ENCODE measurements around the gene WDR27. TPM values are rescaled to one million over a fixed set of nuclear protein-coding genes. Genes with fewer than 3 reads are reported as not detected.
A peak's percentile ranks its signal among the peaks of the same experiment; 100 is the strongest.

The WDR27 gene
- total RNA-seq, 4 donors from 2014 or later = 2.8 to 31.6 (median 4.0) TPM

GRCh38 chr6:169455470-169455869 is 246.4 kb downstream of the WDR27 start:
- H3K4me1 ChIP-seq = no peaks in the 10 kb centered on the region
- in situ Hi-C loops (cut with MboI; ENCODE audit: low sequenced_read_pairs in 4 of 4) (no loop called here), intact Hi-C loops (cut with DNase I; ENCODE audit: low total_unique reads) (no loop called here)
- ATAC-seq (no peak), DNase-seq (no peak)
- H3K9me3 ChIP-seq = no peaks in the 10 kb centered on the region
- no peak overlapping the region for H3K27ac ChIP-seq
- no peaks in the 10 kb centered on the region for H3K27me3 ChIP-seq
- no peak for TF ChIP-seq CTCF (IDR thresholded peaks at IDR 0.05 in 4 of 5, conservative IDR thresholded peaks at IDR 0.05 in 1 of 5)
- TF ChIP-seq POLR2A (IDR thresholded peaks at IDR 0.05) = no peak
- H3K36me3 ChIP-seq = no peaks in the 10 kb centered on the region
- no peak overlapping the region for H3K4me3 ChIP-seq

GRCh38 chr6:169454872-169455204 is 247.0 kb downstream of the WDR27 start:
- Histone ChIP-seq H3K36me3 (no peaks in the 10 kb centered on the region), H3K4me3 (no peak overlapping the region), H3K9me3 (no peaks in the 10 kb centered on the region), H3K27ac (peak overlapping the region in 1 of 4 donors; percentile 10), H3K4me1 (no peaks in the 10 kb centered on the region), H3K27me3 (no peaks in the 10 kb centered on the region)
- in situ Hi-C loops (cut with MboI; ENCODE audit: low sequenced_read_pairs in 4 of 4) (no loop called here), intact Hi-C loops (cut with DNase I; ENCODE audit: low total_unique reads) (no loop called here)
- no peak for DNase-seq
- ATAC-seq = no peak
- TF ChIP-seq POLR2A (IDR thresholded peaks at IDR 0.05) (no peak), CTCF (IDR thresholded peaks at IDR 0.05 in 4 of 5, conservative IDR thresholded peaks at IDR 0.05 in 1 of 5) (no peak)

- peak; percentile 65 to 67 for ATAC-seq
- Histone ChIP-seq H3K4me3 (no peak overlapping the region), H3K27ac (no peak overlapping the region), H3K4me1 (no peaks in the 10 kb centered on the region), H3K9me3 (no peaks in the 10 kb centered on the region), H3K27me3 (no peaks in the 10 kb centered on the region), H3K36me3 (no peaks in the 10 kb centered on the region)
- intact Hi-C loops (cut with DNase I; ENCODE audit: low total_unique reads) (no loop called here), in situ Hi-C loops (cut with MboI; ENCODE audit: low sequenced_read_pairs in 4 of 4) (no loop called here)
- DNase-seq = peak; percentile 54 to 58
- no peak for TF ChIP-seq POLR2A (IDR thresholded peaks at IDR 0.05)
- TF ChIP-seq CTCF (IDR thresholded peaks at IDR 0.05 in 4 of 5, conservative IDR thresholded peaks at IDR 0.05 in 1 of 5) = no peak
Measured at GRCh38 chr6:169454204-169454871, 247.5 kb downstream of the WDR27 start.

GRCh38 chr6:169452869-169453620 is 248.8 kb downstream of the WDR27 start:
- no peaks in the 10 kb centered on the region for H3K27me3 ChIP-seq
- H3K36me3 ChIP-seq = no peaks in the 10 kb centered on the region
- no peaks in the 10 kb centered on the region for H3K9me3 ChIP-seq
- no peaks in the 10 kb centered on the region for H3K4me1 ChIP-seq
- DNase-seq (no peak), ATAC-seq (no peak)
- in situ Hi-C loops (cut with MboI; ENCODE audit: low sequenced_read_pairs in 4 of 4) (no loop called here), intact Hi-C loops (cut with DNase I; ENCODE audit: low total_unique reads) (no loop called here)
- H3K4me3 ChIP-seq = peak overlapping the region in 3 of 4 donors; percentile 39 to 46 (median 39)
- H3K27ac ChIP-seq = peak overlapping the region; percentile 65 to 76 (median 70)
- TF ChIP-seq CTCF (IDR thresholded peaks at IDR 0.05 in 4 of 5, conservative IDR thresholded peaks at IDR 0.05 in 1 of 5) = no peak
- TF ChIP-seq POLR2A (IDR thresholded peaks at IDR 0.05) = no peak

All from gastrocnemius medialis (tissue), 4 donors.